Type B pancreatic cell (in vitro differentiated cells): ENCODE data around the gene DNAJA4. TPM values are rescaled to one million over a fixed set of nuclear protein-coding genes. Genes with fewer than 3 reads are reported as not detected.

Experiments
- DNase-seq: peaks from one replicate; pipeline ENCODE4 v3.0.0; 2021; ENCODE audit warnings: mixed read lengths; ENCODE audit not compliant: unreplicated experiment; ENCODE audit errors: extremely low spot score
- H3K27ac Mint-ChIP-seq: 2 replicates; pipeline ENCODE4 v1.8.0; 2021; ENCODE audit warnings: mild to moderate bottlenecking, mixed read lengths
- H3K27me3 Mint-ChIP-seq: 2 replicates; pipeline ENCODE4 v1.8.0; 2021; ENCODE audit warnings: mixed read lengths
- H3K36me3 Mint-ChIP-seq: 2 replicates; pipeline ENCODE4 v1.8.0; 2021; ENCODE audit warnings: mixed read lengths
- H3K4me1 Mint-ChIP-seq: one replicate; pipeline ENCODE4 v1.8.0; 2021; ENCODE audit warnings: mixed read lengths; ENCODE audit not compliant: unreplicated experiment
- H3K4me3 Mint-ChIP-seq: 2 replicates; pipeline ENCODE4 v1.8.0; 2021; ENCODE audit warnings: mild to moderate bottlenecking, mixed read lengths
- H3K9me3 Mint-ChIP-seq: 2 replicates; pipeline ENCODE4 v1.8.0; 2021; ENCODE audit warnings: mixed read lengths
- CTCF ChIP-seq: fragments of 200-600 bp; sonication (generic); conservative IDR thresholded peaks from 2 replicates; pipeline ENCODE4 v1.5.0; 2021; ENCODE audit warnings: antibody characterized with exemption, mild to moderate bottlenecking
- total RNA-seq: library from RNA; stranded (reverse); gene quantifications from 2 replicates; pipeline ENCODE4 v1.2.1, GENCODE V29; 2021; ENCODE audit warnings: low replicate concordance

DNAJA4 gene
- total RNA-seq, 1 donor from 2014 or later = 0.10 TPM

GRCh38 chr15:78233496-78233895 is 30.9 kb upstream of the DNAJA4 start:
- DNase-seq = no peak
- H3K9me3 Mint-ChIP-seq = no peaks in the 10 kb centered on the region
- no peak overlapping the region for H3K27ac Mint-ChIP-seq
- no peak for TF ChIP-seq CTCF
- no peaks in the 10 kb centered on the region for H3K36me3 Mint-ChIP-seq
- H3K4me1 Mint-ChIP-seq = peaks cover 4% of the 10 kb centered on the region
- no peak overlapping the region for H3K4me3 Mint-ChIP-seq
- peaks cover 9% of the 10 kb centered on the region for H3K27me3 Mint-ChIP-seq

GRCh38 chr15:78234515-78235040 is 29.8 kb upstream of the DNAJA4 start, which contains the start of gene ACSBG1:
ACSBG1 (minus strand) TSS chr15:78234565; CDS start chr15:78234501, 64 bp downstream.
- H3K9me3 Mint-ChIP-seq = no peaks in the 10 kb centered on the region
- no peak within 1 kb of the TSS for H3K27ac Mint-ChIP-seq
- no peak for TF ChIP-seq CTCF
- H3K4me1 Mint-ChIP-seq = peaks cover 4% of the 10 kb centered on the region
- H3K4me3 Mint-ChIP-seq = no peak within 1 kb of the TSS
- peaks cover 9% of the 10 kb centered on the region for H3K27me3 Mint-ChIP-seq
- H3K36me3 Mint-ChIP-seq = no peaks in the 10 kb centered on the region
- no peak for DNase-seq

- Mint-ChIP-seq H3K27me3 (peaks cover 9% of the 10 kb centered on the region), H3K4me1 (peaks cover 8% of the 10 kb centered on the region), H3K9me3 (no peaks in the 10 kb centered on the region), H3K36me3 (no peaks in the 10 kb centered on the region), H3K4me3 (no peak overlapping the region), H3K27ac (no peak overlapping the region)
- DNase-seq = no peak
- TF ChIP-seq CTCF = no peak
Observed at GRCh38 chr15:78236491-78236890, 27.9 kb upstream of the DNAJA4 start.

- peaks cover 8% of the 10 kb centered on the region for H3K4me1 Mint-ChIP-seq
- H3K27me3 Mint-ChIP-seq = peaks cover 9% of the 10 kb centered on the region
- H3K36me3 Mint-ChIP-seq = no peaks in the 10 kb centered on the region
- no peak for DNase-seq
- H3K9me3 Mint-ChIP-seq = no peaks in the 10 kb centered on the region
- no peak overlapping the region for H3K4me3 Mint-ChIP-seq
- TF ChIP-seq CTCF = no peak
- no peak overlapping the region for H3K27ac Mint-ChIP-seq
Observed at GRCh38 chr15:78237146-78237545, 27.2 kb upstream of the DNAJA4 start.

GRCh38 chr15:78239811-78240210 is 24.6 kb upstream of the DNAJA4 start:
- Mint-ChIP-seq H3K9me3 (no peaks in the 10 kb centered on the region), H3K36me3 (no peaks in the 10 kb centered on the region), H3K27me3 (peaks cover 7% of the 10 kb centered on the region), H3K27ac (no peak overlapping the region), H3K4me1 (peaks cover 9% of the 10 kb centered on the region), H3K4me3 (no peak overlapping the region)
- TF ChIP-seq CTCF = no peak
- DNase-seq = no peak

- H3K27ac Mint-ChIP-seq = no peak overlapping the region
- TF ChIP-seq CTCF = peak; percentile 92
- H3K4me1 Mint-ChIP-seq = peaks cover 12% of the 10 kb centered on the region
- no peaks in the 10 kb centered on the region for H3K36me3 Mint-ChIP-seq
- H3K27me3 Mint-ChIP-seq = peaks cover 3% of the 10 kb centered on the region
- no peak overlapping the region for H3K4me3 Mint-ChIP-seq
- H3K9me3 Mint-ChIP-seq = no peaks in the 10 kb centered on the region
- peak; percentile 87 for DNase-seq
Observed at GRCh38 chr15:78241017-78241416, 23.3 kb upstream of the DNAJA4 start.
